HepG2 (cell line): ENCODE results near the gene KIF1B. TPM values are rescaled to one million over a fixed set of nuclear protein-coding genes. Genes with fewer than 3 reads are reported as not detected.

Source experiments
- ATAC-seq: fragments of 200-7000 bp; cut with Tn5 transposase; 3 replicates; pipeline ENCODE4 v1.9.1; 2020; ENCODE audit warnings: mild to moderate bottlenecking, moderate library complexity
- BruUV-seq: library from RNA; stranded (reverse); fragments of 400-500 nt; replicated peaks from 2 replicates; lab custom pipeline; 2021; lab: Mats Ljungman, UMichigan
- CTCF ChIA-PET: fragments of 300-600 bp; formaldehyde crosslinking; extraction: SDS; loops from one replicate; lab custom pipeline; 2021; ENCODE audit warnings: low total read pairs, inconsistent platforms, low intra/inter-chr PET ratio; lab: Yijun Ruan, JAX
- POLR2A ChIA-PET: fragments of 350-600 bp; sonication (Branson Sonifier 250); formaldehyde crosslinking; loops from one replicate; lab custom pipeline; 2020; ENCODE audit warnings: antibody characterized with exemption, inconsistent platforms; lab: Yijun Ruan, JAX
- DNase-seq: peaks from one replicate; pipeline ENCODE4 v3.0.0-alpha.2; 2015; ENCODE audit warnings: low spot score
- FAIRE-seq: peaks from 3 replicates; lab custom pipeline; 2011; peaks lifted over from hg19 to GRCh38; lab: Jason Lieb, UNC
- H2AFZ ChIP-seq: one replicate; pipeline ENCODE4 v1.6.1; 2011; ENCODE audit warnings: low read length, inconsistent platforms
- H3K27ac ChIP-seq: fragments of 300-600 bp; 3 replicates; pipeline ENCODE4 v1.8.0; 2011; ENCODE audit warnings: mixed run types, mild to moderate bottlenecking, mixed read lengths, low read length, inconsistent platforms; ENCODE audit not compliant: insufficient read depth; ENCODE audit errors: extremely low read length
- H3K27me3 ChIP-seq, 2 experiments: fragments of 200-600 bp in 1 of 2; 2 replicates in 1 of 2; 3 replicates in 1 of 2; pipeline versions ENCODE4 v1.6.0 to v1.8.0; 2011; ENCODE audit warnings: low read length in 2 of 2, mild to moderate bottlenecking in 2 of 2, moderate library complexity in 2 of 2, inconsistent platforms in 1 of 2; ENCODE audit not compliant: insufficient read depth in 2 of 2, control insufficient read depth in 1 of 2
- H3K36me3 ChIP-seq, 2 experiments: fragments of 200-600 bp in 1 of 2; replicated peaks in 1 of 2; 2 replicates in 1 of 2; 3 replicates in 1 of 2; pipeline versions ENCODE4 v1.5.1 to v1.8.0; 2011; ENCODE audit warnings: low read length in 2 of 2, inconsistent platforms in 1 of 2; ENCODE audit not compliant: insufficient read depth in 2 of 2, control insufficient read depth in 1 of 2
- H3K4me1 ChIP-seq: 2 replicates; pipeline ENCODE4 v1.5.1; 2012; ENCODE audit warnings: low read length, inconsistent platforms; ENCODE audit not compliant: insufficient read depth
- H3K4me2 ChIP-seq: 2 replicates; pipeline ENCODE4 v1.6.0; 2011; ENCODE audit warnings: low read depth, low read length, inconsistent platforms
- H3K4me3 ChIP-seq, 3 experiments: fragments of 200-600 bp in 1 of 3; sonication (generic), shearing (Covaris generic) in 1 of 3; replicated peaks in 1 of 3; 2 replicates each; pipeline ENCODE4 v1.5.1; 2011 to 2016; ENCODE audit warnings: low read length in 3 of 3, inconsistent platforms in 2 of 3, low read depth in 2 of 3, mild to moderate bottlenecking in 2 of 3, control low read depth in 1 of 3, mixed read lengths in 1 of 3; ENCODE audit not compliant: insufficient read depth in 1 of 3
- H3K79me2 ChIP-seq: one replicate; pipeline ENCODE4 v1.6.1; 2011; ENCODE audit warnings: low read length, inconsistent platforms; ENCODE audit not compliant: insufficient read depth
- H3K9ac ChIP-seq: 2 replicates; pipeline ENCODE4 v1.6.0; 2011; ENCODE audit warnings: mild to moderate bottlenecking, low read depth, low read length, inconsistent platforms; ENCODE audit not compliant: insufficient read depth
- H3K9me3 ChIP-seq: 2 replicates; pipeline ENCODE4 v1.5.1; 2012; ENCODE audit warnings: mild to moderate bottlenecking, low read length
- H4K20me1 ChIP-seq: 2 replicates; pipeline ENCODE4 v1.6.0; 2011; ENCODE audit warnings: inconsistent platforms, mild to moderate bottlenecking, low read length, moderate library complexity; ENCODE audit not compliant: insufficient read depth
- ATF3 ChIP-seq: sonication (generic); formaldehyde crosslinking; IDR thresholded peaks from 2 replicates; pipeline ENCODE4 v1.4.0; 2020; ENCODE audit warnings: missing genetic modification reagents
- GFI1 ChIP-seq: sonication (generic); formaldehyde crosslinking; IDR thresholded peaks from 2 replicates; pipeline ENCODE4 v1.5.0; 2020; ENCODE audit warnings: missing genetic modification reagents, mild to moderate bottlenecking, borderline replicate concordance
- JUNB ChIP-seq: sonication (generic); formaldehyde crosslinking; IDR thresholded peaks from 2 replicates; pipeline ENCODE4 v1.8.0; 2022; ENCODE audit warnings: missing genetic modification reagents, mild to moderate bottlenecking, borderline replicate concordance
- MNT ChIP-seq: fragments of 450-650 bp; IDR thresholded peaks from 2 replicates; pipeline ENCODE4 v1.6.1; 2016
- NFIB ChIP-seq: sonication (generic); formaldehyde crosslinking; IDR thresholded peaks from 2 replicates; pipeline ENCODE4 v1.9.0; 2021; ENCODE audit warnings: missing genetic modification reagents, mild to moderate bottlenecking, borderline replicate concordance
- SMAD9 ChIP-seq: sonication (generic); formaldehyde crosslinking; IDR thresholded peaks from 2 replicates; pipeline ENCODE4 v1.5.1; 2020; ENCODE audit warnings: mild to moderate bottlenecking, missing genetic modification reagents
- ZBTB4 ChIP-seq: sonication (generic); formaldehyde crosslinking; IDR thresholded peaks from 2 replicates; pipeline ENCODE4 v1.4.0; 2020; ENCODE audit warnings: missing genetic modification reagents, mild to moderate bottlenecking, borderline replicate concordance
- ZFP36L1 ChIP-seq: sonication (generic); formaldehyde crosslinking; IDR thresholded peaks from 2 replicates; pipeline ENCODE4 v1.8.0; 2022; ENCODE audit warnings: mild to moderate bottlenecking, missing genetic modification reagents, moderate library complexity
- ZMYM3 ChIP-seq: sonication (generic); formaldehyde crosslinking; IDR thresholded peaks from 2 replicates; pipeline ENCODE4 v1.5.1; 2020; ENCODE audit warnings: mild to moderate bottlenecking, missing genetic modification reagents
- ZNF335 ChIP-seq: sonication (generic); formaldehyde crosslinking; IDR thresholded peaks from 2 replicates; pipeline ENCODE4 v1.4.0; 2020; ENCODE audit warnings: missing genetic modification reagents
- WGBS: methylation state at CpG from one replicate; pipeline ENCODE4 v1.1.6; 2017; ENCODE audit warnings: low lambda C conversion rate; 5-methylcytosine and 5-hydroxymethylcytosine counted together
- in situ Hi-C: cut with HindIII; loops from 2 replicates; pipeline ENCODE4 v1.10.0; 2017; ENCODE audit warnings: low pct_unique_long_range_greater_than_20kb; ENCODE audit not compliant: extremely low pct_ligation_motif_present
- intact Hi-C: fragments of 100-400 bp; cut with micrococcal nuclease; formaldehyde crosslinking; loops from one replicate; pipeline ENCODE4 v1.10.0; 2022; ENCODE audit not compliant: unreplicated experiment
- polyA plus RNA-seq, 8 experiments: library from polyadenylated mRNA; depleted of rRNA in 3 of 8; stranded (reverse) in 7 of 8; unstranded in 1 of 8; fragments of >200 nt; fragmentation: Illumina TruSeq in 4 of 8; extraction: Trizol in 4 of 8; gene quantifications; 2 replicates each; pipeline versions ENCODE4 v1.2.1 to v1.2.3, GENCODE V29; 2011 to 2016; ENCODE audit warnings: low read depth in 4 of 8, missing spikeins in 1 of 8, mixed read lengths in 1 of 8; ENCODE audit not compliant: insufficient read depth in 1 of 8
- total RNA-seq, 5 experiments: library from RNA; depleted of rRNA; stranded (reverse); fragments of >200 nt; fragmentation: Illumina TruSeq; extraction: Trizol; gene quantifications; 2 replicates each; pipeline ENCODE4 v1.2.3, GENCODE V29; 2016; ENCODE audit warnings: low read depth in 1 of 5
- TF ChIP-seq, protein P1 (sequence below): sonication (generic); formaldehyde crosslinking; IDR thresholded peaks from 2 replicates; pipeline ENCODE4 v1.5.0; 2020; ENCODE audit warnings: mild to moderate bottlenecking, missing genetic modification reagents

The KIF1B gene
- total and polyA plus RNA-seq, 2 of the 13 experiments (the other 11 are each of a cell fraction or from before 2014, with no cell fraction given): 26.7 to 32.5 TPM

- H3K9ac ChIP-seq: peak overlapping the region; percentile 79
- ChIA-PET CTCF (interaction anchor here (1.4 to 4.5 kb wide), 4 partner anchors 46 to 65 kb away, joined by 3 to 46 read pairs (median 14); no protein-coding TSS in a partner anchor), POLR2A (interaction anchor here (0.6 to 2.1 kb wide), 5 partner anchors 31 to 82 kb away, joined by 3 to 8 read pairs (median 5); partner anchors contain the start of genes DFFA and PGD)
- H3K27ac ChIP-seq: peak overlapping the region; percentile 76
- H3K4me1 ChIP-seq: peaks cover 59% of the 10 kb centered on the region
- H3K27me3 ChIP-seq: no peaks in the 10 kb centered on the region
- in situ Hi-C loops: loop anchor here (5.0 kb wide), 2 partner anchors 53 to 67 kb away; no protein-coding TSS in a partner anchor
- ATAC-seq: no peak
- peak overlapping the region; percentile 97 for H3K4me2 ChIP-seq
- no peak for DNase-seq
- H2AFZ ChIP-seq: peak overlapping the region; percentile 67
- H4K20me1 ChIP-seq: no peaks in the 10 kb centered on the region
- peak overlapping the region; percentile 25 to 79 (median 78); a peak in 5 of 6 replicates for H3K4me3 ChIP-seq
- TF ChIP-seq ATF3 (CRISPR knock-in tag) (no peak), GFI1 (CRISPR knock-in tag) (no peak), SMAD9 (CRISPR knock-in tag) (no peak), ZFP36L1 (CRISPR knock-in tag) (no peak), ZMYM3 (CRISPR knock-in tag) (0 out of 2 replicates have a peak, but pooled peaks have one; percentile 30), JUNB (CRISPR knock-in tag) (0 out of 2 replicates have a peak, but pooled peaks have one; percentile 27), ZBTB4 (CRISPR knock-in tag) (0 out of 2 replicates have a peak, but pooled peaks have one; percentile 16), MNT (peak; percentile 48; the same call in 1 of the 2 replicates), NFIB (CRISPR knock-in tag) (no peak), ZNF335 (CRISPR knock-in tag) (no peak)
- TF ChIP-seq, protein P1, sequence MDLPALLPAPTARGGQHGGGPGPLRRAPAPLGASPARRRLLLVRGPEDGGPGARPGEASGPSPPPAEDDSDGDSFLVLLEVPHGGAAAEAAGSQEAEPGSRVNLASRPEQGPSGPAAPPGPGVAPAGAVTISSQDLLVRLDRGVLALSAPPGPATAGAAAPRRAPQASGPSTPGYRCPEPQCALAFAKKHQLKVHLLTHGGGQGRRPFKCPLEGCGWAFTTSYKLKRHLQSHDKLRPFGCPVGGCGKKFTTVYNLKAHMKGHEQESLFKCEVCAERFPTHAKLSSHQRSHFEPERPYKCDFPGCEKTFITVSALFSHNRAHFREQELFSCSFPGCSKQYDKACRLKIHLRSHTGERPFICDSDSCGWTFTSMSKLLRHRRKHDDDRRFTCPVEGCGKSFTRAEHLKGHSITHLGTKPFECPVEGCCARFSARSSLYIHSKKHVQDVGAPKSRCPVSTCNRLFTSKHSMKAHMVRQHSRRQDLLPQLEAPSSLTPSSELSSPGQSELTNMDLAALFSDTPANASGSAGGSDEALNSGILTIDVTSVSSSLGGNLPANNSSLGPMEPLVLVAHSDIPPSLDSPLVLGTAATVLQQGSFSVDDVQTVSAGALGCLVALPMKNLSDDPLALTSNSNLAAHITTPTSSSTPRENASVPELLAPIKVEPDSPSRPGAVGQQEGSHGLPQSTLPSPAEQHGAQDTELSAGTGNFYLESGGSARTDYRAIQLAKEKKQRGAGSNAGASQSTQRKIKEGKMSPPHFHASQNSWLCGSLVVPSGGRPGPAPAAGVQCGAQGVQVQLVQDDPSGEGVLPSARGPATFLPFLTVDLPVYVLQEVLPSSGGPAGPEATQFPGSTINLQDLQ: peak; percentile 8; the same call in 1 of the 2 replicates
- intact Hi-C loops: loop anchor here (1.0 to 5.0 kb wide), 3 partner anchors 42 to 219 kb away; partner anchors contain the start of genes DFFA, KIF1B and PEX14
- no peaks in the 10 kb centered on the region for H3K9me3 ChIP-seq
- 60% methylated on average over 7 of the region's 16 CpGs for WGBS
- H3K79me2 ChIP-seq: peaks cover 5% of the 10 kb centered on the region
- no peaks in the 10 kb centered on the region for H3K36me3 ChIP-seq
- no peak for FAIRE-seq
- BruUV-seq: no TSS peak
These were observed 219.5 kb downstream of the KIF1B start for GRCh38 chr1:10429868-10430215.
